IPS-NIHi11 (cell line): Measurements from ENCODE around the gene HOXC10.

Experiments used
- DNase-seq: peaks from one replicate; pipeline ENCODE4 v3.0.0; 2012; ENCODE audit warnings: mixed read lengths, low spot score

HOXC10 gene

DNA sequence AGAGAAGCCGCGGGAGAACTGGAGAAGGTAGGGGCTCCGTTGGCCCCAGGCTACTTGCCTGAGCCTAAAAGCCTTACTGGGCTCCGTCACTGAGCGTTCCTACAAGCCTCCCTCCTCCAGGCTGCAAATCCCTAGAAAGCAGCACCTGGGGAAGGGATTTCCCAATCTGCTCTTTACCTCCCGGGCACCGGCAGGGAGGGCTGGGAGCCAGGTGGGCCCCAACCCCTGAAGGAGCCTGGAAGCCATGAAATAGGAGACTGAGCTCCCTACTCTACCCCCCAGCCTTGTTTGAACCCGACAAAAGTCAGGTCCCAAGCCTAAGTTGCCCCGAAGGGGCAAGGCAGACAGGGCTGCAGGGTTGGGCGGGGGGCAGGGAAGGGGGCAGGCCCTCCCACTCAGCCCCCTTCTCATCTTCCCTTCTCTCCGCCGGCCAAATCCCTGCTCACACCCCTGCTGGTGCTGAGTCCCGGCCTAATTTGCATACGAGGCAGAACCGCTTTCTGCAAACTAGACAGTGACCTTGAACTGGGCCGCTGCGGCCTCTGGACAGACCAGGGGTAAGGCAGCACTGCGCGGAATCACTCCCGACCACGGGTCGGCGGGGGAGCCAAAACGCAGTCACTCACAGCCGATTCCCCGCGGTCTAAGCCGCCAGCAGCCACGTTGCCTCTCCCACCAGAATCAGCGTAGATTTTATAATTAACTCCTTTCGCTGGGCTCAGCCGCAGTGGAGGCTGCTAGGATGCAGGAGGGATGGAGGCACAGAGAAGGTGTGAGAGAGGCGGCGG is 34.0 kb upstream of the HOXC10 start:
- DNase-seq = no peak

- no peak for DNase-seq
Measured at GRCh38 chr12:53951577-53952334, 33.2 kb upstream of the HOXC10 start.

DNA sequence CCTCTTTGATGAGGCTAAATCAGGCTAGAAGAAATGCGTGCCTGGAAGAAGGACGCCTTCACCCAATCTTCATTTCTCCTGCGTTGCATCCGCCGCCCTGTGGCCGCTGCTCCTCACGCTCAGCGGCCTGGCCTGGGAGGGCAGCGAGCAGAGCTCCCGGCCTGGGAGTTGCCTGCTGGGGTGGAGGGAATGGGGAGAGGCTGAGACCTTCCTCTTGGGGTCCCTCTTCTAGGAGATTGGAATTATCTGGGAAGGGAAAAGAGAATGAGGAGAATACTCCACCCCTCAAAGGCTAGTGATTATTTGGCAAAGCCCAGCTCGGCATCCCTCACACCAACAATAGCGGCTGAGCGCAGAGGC is 32.6 kb upstream of the HOXC10 start:
- DNase-seq = no peak

GRCh38 chr12:53952871-53953734 is 31.8 kb upstream of the HOXC10 start:
- peak; percentile 61 for DNase-seq

DNA sequence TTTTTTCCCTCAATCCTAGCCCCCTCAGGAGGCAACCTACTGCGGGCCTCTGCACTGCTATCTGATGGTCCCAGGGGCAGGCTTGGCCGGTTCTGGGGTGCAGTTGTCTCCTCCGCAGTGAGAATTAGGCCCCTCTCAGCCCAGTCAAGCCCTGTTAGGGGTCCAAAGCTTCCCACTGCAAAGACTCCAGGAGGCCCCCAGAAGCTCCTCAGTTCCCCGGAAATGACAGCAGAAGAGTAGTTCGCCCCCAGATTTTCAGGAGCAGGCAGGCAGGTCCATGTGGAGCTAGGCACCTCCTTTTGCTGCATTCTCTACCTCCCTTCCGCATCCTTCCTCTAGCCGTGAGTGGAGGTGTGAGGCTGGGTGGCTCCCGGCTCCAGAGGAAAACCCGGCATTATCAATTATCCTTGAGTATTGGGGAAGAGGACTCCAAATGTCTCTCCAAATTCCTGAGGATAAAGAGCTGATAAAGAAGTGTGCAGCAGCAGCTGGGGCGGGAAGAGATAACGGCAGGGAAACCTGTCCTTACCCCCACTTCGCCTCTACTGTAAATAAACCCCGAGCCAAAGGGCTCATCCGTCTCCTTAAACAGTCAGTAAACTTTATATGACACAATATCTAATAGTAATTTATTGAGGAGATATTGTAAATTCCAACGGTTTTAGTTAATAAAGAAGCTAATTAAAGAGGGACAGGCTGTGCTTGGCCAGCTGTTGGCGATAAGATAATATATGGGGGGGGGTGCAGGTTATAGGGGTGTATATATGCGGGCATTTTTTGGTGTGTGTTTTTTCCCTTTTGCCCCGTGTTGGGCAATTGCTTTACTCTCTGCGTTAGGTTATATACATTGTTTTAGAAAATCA is 30.9 kb upstream of the HOXC10 start:
- DNase-seq = no peak

DNA sequence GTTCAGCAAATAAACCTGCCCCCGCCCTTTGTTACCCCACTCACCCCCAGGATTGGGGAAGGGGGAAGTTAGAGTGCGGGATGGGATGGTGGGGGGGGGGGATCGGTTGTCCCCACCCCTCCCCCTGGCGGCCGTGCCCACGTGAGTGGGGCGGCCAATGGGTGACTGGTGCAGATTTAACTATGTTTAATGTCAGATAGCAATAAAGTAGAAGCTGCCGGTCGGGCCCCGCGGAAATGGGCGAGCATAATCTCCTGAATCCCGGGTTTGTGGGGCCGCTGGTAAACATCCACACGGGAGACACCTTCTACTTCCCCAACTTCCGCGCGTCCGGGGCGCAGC is 30.3 kb upstream of the HOXC10 start, which contains the start of gene HOXC12:
Gene HOXC12, plus strand, starts transcription at position 210 of the 342 bp plus-strand sequence. Its CDS starts 27 bp downstream, at position 237.
- DNase-seq = no peak

GRCh38 chr12:53955036-53955775 is 29.7 kb upstream of the HOXC10 start:
- DNase-seq = no peak

- DNase-seq = no peak
Measured at GRCh38 chr12:53955776-53956250, 29.1 kb upstream of the HOXC10 start.

DNA sequence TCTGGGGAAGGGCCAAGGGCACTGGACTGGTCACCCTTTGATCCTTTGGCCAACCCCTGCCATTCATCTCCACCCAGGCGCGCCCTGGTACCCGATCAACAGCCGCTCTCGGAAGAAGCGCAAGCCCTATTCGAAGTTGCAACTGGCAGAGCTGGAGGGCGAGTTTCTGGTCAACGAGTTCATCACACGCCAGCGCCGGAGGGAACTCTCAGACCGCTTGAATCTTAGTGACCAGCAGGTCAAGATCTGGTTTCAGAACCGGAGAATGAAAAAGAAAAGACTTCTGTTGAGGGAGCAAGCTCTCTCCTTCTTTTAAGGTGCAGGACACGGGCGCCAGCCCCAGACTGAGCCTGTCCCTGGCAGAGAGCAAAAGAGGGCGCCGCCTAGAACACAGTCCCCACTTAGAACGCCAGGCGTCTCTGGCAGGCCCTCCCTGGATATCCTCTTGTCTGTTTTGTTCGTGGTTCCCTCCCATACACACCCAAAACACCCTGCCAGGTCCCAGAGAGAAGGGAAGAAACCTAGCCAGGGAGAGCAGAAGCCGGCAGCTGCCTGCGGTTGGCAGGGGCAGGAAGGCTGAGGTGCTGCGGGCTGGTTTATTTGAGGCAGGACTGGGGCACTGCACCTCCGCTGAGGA is 28.6 kb upstream of the HOXC10 start:
- DNase-seq = no peak

- no peak for DNase-seq
Measured at GRCh38 chr12:53956914-53957536, 27.9 kb upstream of the HOXC10 start.

GRCh38 chr12:53958128-53958527 is 26.8 kb upstream of the HOXC10 start:
- DNase-seq = no peak

GRCh38 chr12:53959314-53959713 is 25.6 kb upstream of the HOXC10 start:
- DNase-seq = no peak

DNA sequence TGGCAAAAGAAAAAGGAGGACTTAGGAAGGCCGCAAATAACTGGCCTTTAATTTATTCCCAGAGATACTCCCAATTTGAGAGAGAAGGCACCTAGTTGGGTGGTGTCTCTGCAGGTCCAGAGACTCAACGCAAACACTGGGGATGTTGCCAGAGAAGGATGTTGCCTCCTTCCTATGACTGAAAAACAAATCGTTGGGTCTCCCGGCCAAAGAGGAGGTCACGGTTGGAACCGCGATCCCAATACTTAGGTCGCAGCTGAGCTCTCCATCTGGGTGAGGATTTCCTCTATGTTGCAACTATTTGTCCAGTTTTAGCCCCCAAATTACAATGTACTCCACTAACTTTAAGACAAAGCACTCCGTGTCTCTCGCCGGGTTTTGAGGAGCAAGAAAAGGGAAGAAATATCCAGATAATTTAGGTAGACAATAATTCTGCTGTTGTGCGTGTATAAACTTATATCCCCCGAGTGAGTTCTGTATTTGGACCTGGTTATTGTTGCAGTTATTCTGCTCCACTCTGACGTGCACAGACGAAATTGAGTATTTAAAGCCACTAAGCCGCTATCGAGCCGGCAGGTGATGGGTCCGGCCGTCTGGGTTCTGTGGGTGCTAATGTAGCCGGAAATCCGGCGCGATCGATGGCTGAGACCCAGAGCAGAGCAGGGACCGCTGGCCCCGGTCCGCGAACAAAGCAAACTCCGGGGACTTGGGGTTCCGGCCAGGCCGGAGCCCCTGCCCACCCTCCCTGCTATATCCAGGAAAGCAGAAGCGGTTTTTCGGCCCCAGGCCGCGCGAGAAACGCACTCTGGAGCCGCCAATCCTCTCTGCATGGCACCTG is 24.5 kb upstream of the HOXC10 start:
- DNase-seq = no peak

DNA sequence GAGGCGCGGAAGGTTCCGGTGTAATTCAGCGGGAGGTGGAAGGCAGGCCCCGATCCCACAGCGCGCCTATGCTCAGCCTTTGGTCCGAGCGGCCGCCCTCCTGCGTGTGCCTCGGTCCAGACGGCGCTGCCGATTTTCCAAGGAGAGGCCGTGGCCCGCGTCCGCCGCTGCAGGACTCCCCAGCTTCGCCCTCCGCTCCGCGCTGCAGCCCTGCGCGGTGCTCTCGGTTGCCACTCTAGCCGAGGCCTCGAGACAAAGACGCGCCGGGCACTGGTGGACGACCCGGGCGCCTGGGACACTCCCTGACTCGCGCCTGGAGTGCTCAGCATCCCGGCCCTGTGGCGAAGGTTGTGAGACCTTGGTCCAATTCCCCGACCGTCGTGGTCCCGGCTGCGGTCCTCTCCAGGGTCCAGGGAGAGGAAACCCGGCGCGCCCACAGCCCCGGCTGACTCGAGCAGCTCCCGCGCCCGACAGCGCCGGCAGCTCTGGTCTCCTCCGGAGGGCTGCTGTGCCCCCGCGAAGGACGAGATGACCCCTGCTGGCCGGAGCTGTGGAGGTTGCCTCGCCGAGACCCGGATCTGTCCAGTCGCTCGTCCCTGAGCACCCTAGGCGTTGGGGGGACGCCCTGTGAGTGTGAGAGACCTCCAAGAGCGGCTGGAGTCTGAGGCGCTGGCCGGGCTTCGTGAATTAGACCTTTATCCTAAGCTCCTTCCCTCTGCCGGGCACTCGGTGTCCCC is 23.8 kb upstream of the HOXC10 start:
- peak; percentile 51 for DNase-seq

DNA sequence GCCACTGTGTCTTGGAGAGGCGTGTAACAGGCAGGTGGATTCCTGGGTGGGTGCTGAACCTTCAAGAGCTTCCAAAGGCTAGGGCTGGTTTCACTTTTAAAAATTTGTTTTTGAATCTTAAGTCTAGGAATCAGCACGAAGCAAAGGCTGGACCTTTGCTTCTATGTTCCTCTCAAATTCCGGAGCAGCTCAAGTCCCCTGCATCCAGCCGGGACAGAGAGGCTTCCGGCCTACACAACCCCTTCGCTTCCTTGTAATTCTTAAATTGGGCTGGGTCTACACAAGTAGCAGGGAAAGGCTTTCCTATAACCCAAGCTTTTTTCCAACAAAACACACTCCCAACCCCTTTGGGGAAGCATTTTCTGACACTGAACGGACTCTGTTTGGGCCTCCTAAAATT is 21.9 kb upstream of the HOXC10 start:
- no peak for DNase-seq

GRCh38 chr12:53963434-53964314 is 21.3 kb upstream of the HOXC10 start:
- DNase-seq = no peak

DNA sequence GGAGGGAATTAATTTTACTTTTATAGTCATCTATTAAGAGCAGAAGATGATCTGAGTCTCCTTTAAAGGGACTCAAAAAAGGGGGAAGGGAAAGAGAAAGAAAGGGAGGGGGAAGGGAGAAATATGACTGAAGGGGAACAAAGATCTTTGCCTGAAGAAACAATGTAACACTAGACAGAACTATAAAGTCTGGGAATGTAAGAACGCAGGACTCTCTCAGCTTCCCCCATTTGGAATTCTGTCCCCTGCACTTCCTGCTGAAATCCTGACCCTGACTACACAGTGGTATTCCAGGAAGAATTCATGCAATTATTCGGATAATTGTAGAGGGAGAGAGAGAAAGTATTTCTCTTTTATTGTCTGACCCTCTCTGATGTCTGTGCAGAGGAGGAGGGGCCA is 20.6 kb upstream of the HOXC10 start:
- DNase-seq = no peak
